Activated CD4-positive, alpha-beta T cell treated with anti-CD3 and anti-CD28 coated beads, Interleukin-2, amount 10 ng/mL, durations not matched to agents 7 days and 5 days (primary cell): Measurements from ENCODE around the gene JCHAIN. TPM values are rescaled to one million over a fixed set of nuclear protein-coding genes. Genes with fewer than 3 reads are reported as not detected.
A peak's percentile ranks its signal among the peaks of the same experiment; 100 is the strongest.

ENCODE experiments used
- CTCF ChIA-PET: fragments of 350-600 bp; sonication (Branson Sonifier 250); formaldehyde crosslinking; loops from one replicate; lab custom pipeline; 2021; ENCODE audit warnings: antibody characterized with exemption; lab: Charles Lee
- POLR2A ChIA-PET: fragments of 350-600 bp; sonication (Branson Sonifier 250); formaldehyde crosslinking; loops from one replicate; lab custom pipeline; 2021; ENCODE audit warnings: antibody characterized with exemption; lab: Charles Lee
- DNase-seq: peaks from one replicate; pipeline ENCODE4 v3.0.0-alpha.2; 2020
- H3K27ac Mint-ChIP-seq: one replicate; pipeline ENCODE4 v1.8.0; 2021; ENCODE audit warnings: mild to moderate bottlenecking, moderate library complexity, mixed read lengths
- H3K27me3 Mint-ChIP-seq: one replicate; pipeline ENCODE4 v1.8.0; 2021; ENCODE audit warnings: mixed read lengths
- H3K36me3 Mint-ChIP-seq: one replicate; pipeline ENCODE4 v1.8.0; 2021; ENCODE audit warnings: low read depth, mixed read lengths
- H3K4me1 Mint-ChIP-seq: one replicate; pipeline ENCODE4 v1.8.0; 2021; ENCODE audit warnings: mixed read lengths
- H3K4me3 Mint-ChIP-seq: one replicate; pipeline ENCODE4 v1.8.0; 2021; ENCODE audit warnings: mild to moderate bottlenecking, moderate library complexity, mixed read lengths
- H3K9me3 Mint-ChIP-seq: one replicate; pipeline ENCODE4 v1.8.0; 2021; ENCODE audit warnings: mixed read lengths
- total RNA-seq, 2 experiments: library from RNA; stranded (reverse); gene quantifications; one replicate each; pipeline ENCODE4 v1.2.3, GENCODE V29; 2021

The JCHAIN gene
- total RNA-seq: under 1 TPM in 1 of 2 experiments, not detected in 1; 0.23 TPM

DNA sequence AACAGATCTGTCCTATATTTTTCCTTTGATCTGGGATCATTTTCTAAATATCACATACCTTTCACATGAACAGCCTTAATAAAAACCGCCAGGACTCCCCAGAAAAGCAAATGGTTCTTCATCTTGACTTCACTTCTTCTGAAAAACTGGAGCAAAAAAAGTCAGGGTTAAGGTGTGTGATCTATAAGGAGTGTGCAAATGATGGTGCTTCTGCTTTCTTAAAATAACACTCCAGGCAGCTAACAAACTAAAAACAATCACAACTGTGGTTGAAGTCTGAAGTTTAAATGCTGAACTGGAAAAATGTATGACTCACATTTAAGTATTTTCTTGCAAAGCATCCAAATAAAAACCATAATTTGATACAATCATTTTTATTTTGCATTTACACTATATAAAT is at the start of gene JCHAIN:
TSS of gene JCHAIN (minus strand) at position 140 of the 400 bp plus-strand sequence. CDS start at position 122, 18 bp downstream.
- H3K9me3 Mint-ChIP-seq: no peaks in the 10 kb centered on the region
- no peak within 1 kb of the TSS for H3K4me3 Mint-ChIP-seq
- peaks cover 18% of the 10 kb centered on the region for H3K27me3 Mint-ChIP-seq
- no peak within 1 kb of the TSS for H3K27ac Mint-ChIP-seq
- DNase-seq: no peak
- H3K4me1 Mint-ChIP-seq: peaks cover 18% of the 10 kb centered on the region
- ChIA-PET CTCF (no interaction called here), POLR2A (no interaction called here)
- H3K36me3 Mint-ChIP-seq: no peaks in the 10 kb centered on the region

DNA sequence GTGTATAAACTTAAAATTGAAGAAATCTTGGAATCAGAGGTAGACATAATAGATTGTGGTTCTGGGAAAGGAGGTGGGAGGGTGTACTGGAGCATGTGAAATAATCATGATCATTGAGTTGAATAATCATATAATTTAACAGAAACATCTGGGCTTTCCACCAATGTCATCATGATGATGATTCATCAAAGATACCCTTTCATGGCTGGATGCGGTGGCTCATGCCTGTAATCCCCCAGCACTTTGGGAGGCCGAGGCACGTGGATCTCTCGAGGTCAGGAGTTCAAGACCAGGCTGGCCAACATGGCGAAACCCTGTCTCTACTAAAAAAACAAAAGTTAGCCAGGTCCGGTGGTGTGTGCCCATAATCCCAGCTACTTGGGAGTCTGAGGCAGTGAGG is 48.8 kb upstream of the JCHAIN start:
- Mint-ChIP-seq H3K36me3 (no peaks in the 10 kb centered on the region), H3K4me1 (peaks cover 35% of the 10 kb centered on the region), H3K9me3 (no peaks in the 10 kb centered on the region), H3K4me3 (no peak overlapping the region), H3K27me3 (no peaks in the 10 kb centered on the region), H3K27ac (no peak overlapping the region)
- DNase-seq: no peak
- POLR2A ChIA-PET: no interaction called here
- CTCF ChIA-PET: interaction anchor here (1.0 to 1.4 kb wide), 2 partner anchors 11 to 21 kb away, joined by 3 to 5 read pairs; no protein-coding TSS in a partner anchor

- H3K4me1 Mint-ChIP-seq: peaks cover 37% of the 10 kb centered on the region
- DNase-seq: no peak
- no peak overlapping the region for H3K4me3 Mint-ChIP-seq
- ChIA-PET CTCF (no interaction called here), POLR2A (no interaction called here)
- H3K27ac Mint-ChIP-seq: no peak overlapping the region
- no peaks in the 10 kb centered on the region for H3K9me3 Mint-ChIP-seq
- H3K27me3 Mint-ChIP-seq: no peaks in the 10 kb centered on the region
- H3K36me3 Mint-ChIP-seq: no peaks in the 10 kb centered on the region
Measured at GRCh38 chr4:70714079-70714887, 48.0 kb upstream of the JCHAIN start.

DNA sequence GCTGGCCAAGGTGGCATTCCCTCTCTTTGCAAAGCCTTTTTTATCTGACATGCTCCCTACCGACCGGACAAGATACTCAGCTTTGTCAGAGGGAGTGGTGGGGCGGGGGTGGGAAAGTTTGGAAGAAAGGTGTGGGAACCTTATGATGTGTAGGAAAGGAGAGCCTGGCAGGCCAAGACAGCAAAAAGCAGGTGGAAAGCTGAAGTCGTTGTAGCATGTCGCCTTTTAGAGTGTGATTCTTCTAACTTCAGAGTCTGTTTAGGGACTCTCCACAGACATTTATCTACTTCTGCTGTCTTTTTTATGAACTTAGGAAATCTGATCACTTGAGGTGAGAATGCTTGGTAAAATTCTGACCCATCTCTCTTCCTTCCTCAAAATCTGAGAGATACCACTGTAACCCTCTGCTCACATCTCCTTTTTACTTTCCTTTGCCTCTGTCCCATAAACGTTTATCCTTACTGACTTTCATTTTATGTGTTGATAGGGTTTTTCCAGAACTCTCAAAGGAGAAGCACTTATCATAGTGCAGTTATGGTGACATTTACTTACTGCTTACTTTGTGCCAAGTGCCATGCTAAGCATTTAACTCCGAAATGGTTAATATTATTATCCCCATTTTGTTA is 47.3 kb upstream of the JCHAIN start:
- no peak overlapping the region for H3K27ac Mint-ChIP-seq
- CTCF ChIA-PET: interaction anchor here (1.3 kb wide), 1 partner anchor 10 kb away, joined by 4 read pairs; no protein-coding TSS in a partner anchor
- no peaks in the 10 kb centered on the region for H3K27me3 Mint-ChIP-seq
- POLR2A ChIA-PET: no interaction called here
- no peaks in the 10 kb centered on the region for H3K9me3 Mint-ChIP-seq
- H3K4me3 Mint-ChIP-seq: no peak overlapping the region
- peaks cover 38% of the 10 kb centered on the region for H3K4me1 Mint-ChIP-seq
- DNase-seq: no peak
- H3K36me3 Mint-ChIP-seq: no peaks in the 10 kb centered on the region

- Mint-ChIP-seq H3K4me3 (no peak overlapping the region), H3K27me3 (no peaks in the 10 kb centered on the region), H3K4me1 (peaks cover 38% of the 10 kb centered on the region), H3K36me3 (no peaks in the 10 kb centered on the region), H3K9me3 (no peaks in the 10 kb centered on the region), H3K27ac (no peak overlapping the region)
- CTCF ChIA-PET: interaction anchor here (1.3 kb wide), 1 partner anchor 9 kb away, joined by 4 read pairs; no protein-coding TSS in a partner anchor
- POLR2A ChIA-PET: no interaction called here
- no peak for DNase-seq
Measured at GRCh38 chr4:70712604-70713452, 46.5 kb upstream of the JCHAIN start.

DNA sequence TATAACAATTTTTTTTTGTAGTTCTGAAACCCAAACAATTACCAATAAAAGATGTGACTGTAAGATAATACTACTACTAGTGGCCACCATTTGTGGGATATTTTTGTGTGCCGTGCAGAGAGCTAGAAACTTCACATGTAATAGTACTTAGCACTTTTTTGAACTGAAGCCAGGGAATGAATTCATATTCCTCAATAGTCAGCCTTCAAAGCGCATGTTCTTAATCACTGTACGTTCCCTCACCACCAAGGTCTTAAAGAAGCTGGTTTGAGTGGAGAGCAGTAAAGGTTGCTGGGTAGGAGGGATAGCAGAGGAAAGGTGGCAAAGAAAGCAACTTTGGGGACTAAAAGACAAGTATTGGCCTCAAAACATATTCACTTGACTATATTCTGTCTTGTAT is 45.8 kb upstream of the JCHAIN start:
- Mint-ChIP-seq H3K27ac (no peak overlapping the region), H3K27me3 (no peaks in the 10 kb centered on the region), H3K4me1 (peaks cover 36% of the 10 kb centered on the region), H3K4me3 (no peak overlapping the region), H3K9me3 (no peaks in the 10 kb centered on the region), H3K36me3 (no peaks in the 10 kb centered on the region)
- ChIA-PET POLR2A (no interaction called here), CTCF (interaction anchor here (1.3 kb wide), 1 partner anchor 8 kb away, joined by 4 read pairs; no protein-coding TSS in a partner anchor)
- DNase-seq: no peak

GRCh38 chr4:70711599-70711998 is 45.3 kb upstream of the JCHAIN start:
- H3K36me3 Mint-ChIP-seq: no peaks in the 10 kb centered on the region
- DNase-seq: no peak
- no peak overlapping the region for H3K4me3 Mint-ChIP-seq
- H3K27ac Mint-ChIP-seq: peak overlapping the region; percentile 0
- peaks cover 42% of the 10 kb centered on the region for H3K4me1 Mint-ChIP-seq
- CTCF ChIA-PET: no interaction called here
- H3K9me3 Mint-ChIP-seq: no peaks in the 10 kb centered on the region
- POLR2A ChIA-PET: no interaction called here
- H3K27me3 Mint-ChIP-seq: no peaks in the 10 kb centered on the region

GRCh38 chr4:70709611-70710205 is 43.4 kb upstream of the JCHAIN start:
- Mint-ChIP-seq H3K4me3 (no peak overlapping the region), H3K4me1 (peaks cover 49% of the 10 kb centered on the region)

DNA sequence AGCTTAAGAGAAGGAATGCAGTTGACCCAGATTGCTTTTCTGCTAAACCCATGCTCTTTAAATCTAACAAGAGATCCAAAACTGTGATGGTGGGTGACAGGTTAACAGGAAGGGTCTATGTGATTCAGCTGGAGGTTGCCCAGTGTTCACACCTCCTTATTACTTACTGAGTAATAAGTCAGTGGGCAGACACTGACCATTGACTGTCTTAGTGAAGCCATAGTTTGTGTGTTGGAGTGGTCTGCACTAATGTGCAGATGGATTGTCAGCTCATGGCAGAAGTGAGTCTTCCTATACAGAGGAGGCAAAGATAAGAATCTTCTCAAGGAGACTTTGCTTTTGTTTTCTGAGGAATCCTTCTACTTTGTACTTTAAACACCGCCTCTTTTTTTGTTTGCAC is 40.2 kb upstream of the JCHAIN start:
- Mint-ChIP-seq H3K36me3 (no peaks in the 10 kb centered on the region), H3K9me3 (no peaks in the 10 kb centered on the region), H3K27me3 (no peaks in the 10 kb centered on the region), H3K4me3 (peak overlapping the region; percentile 80), H3K4me1 (peaks cover 39% of the 10 kb centered on the region), H3K27ac (peak overlapping the region; percentile 19)
- CTCF ChIA-PET: interaction anchor here (0.9 to 2.4 kb wide), 5 partner anchors 12 to 35 kb away, joined by 3 to 7 read pairs (median 6); partner anchors contain the start of gene UTP3
- POLR2A ChIA-PET: no interaction called here
- DNase-seq: no peak

More at GRCh38 chr4:70709611-70710205, 43.4 kb upstream of the JCHAIN start:
- Mint-ChIP-seq H3K36me3 (no peaks in the 10 kb centered on the region), H3K27ac (no peak overlapping the region), H3K27me3 (no peaks in the 10 kb centered on the region), H3K9me3 (no peaks in the 10 kb centered on the region)
- ChIA-PET POLR2A (interaction anchor here (0.7 kb wide), 1 partner anchor 17 kb away, joined by 3 read pairs; no protein-coding TSS in a partner anchor), CTCF (interaction anchor here (1.2 kb wide), 1 partner anchor 74 kb away, joined by 3 read pairs; no protein-coding TSS in a partner anchor)
- DNase-seq: no peak

DNA sequence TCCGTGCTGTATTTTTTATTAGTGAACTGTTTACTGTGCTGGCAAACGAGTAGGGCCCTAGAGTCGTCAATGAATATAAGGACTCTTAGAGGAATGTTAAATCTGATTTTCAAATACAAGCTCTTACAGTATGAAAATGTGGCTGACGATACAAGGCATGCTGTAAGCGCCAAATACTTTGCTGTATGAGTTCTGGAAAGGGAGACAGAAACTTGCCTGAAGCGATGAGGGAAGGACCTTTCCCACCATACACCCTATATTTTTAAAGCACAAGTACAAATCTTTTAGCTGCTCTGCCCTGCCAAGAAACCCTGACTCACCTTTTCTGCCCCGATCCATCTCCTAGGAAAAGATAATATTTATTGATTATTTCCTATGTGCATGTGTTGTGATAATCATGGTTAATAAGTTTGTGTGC is 39.7 kb upstream of the JCHAIN start:
- no peaks in the 10 kb centered on the region for H3K9me3 Mint-ChIP-seq
- DNase-seq: no peak
- POLR2A ChIA-PET: interaction anchor here (0.6 kb wide), 1 partner anchor 94 kb away, joined by 5 read pairs; no protein-coding TSS in a partner anchor
- no peaks in the 10 kb centered on the region for H3K27me3 Mint-ChIP-seq
- H3K4me3 Mint-ChIP-seq: peak overlapping the region; percentile 80
- H3K27ac Mint-ChIP-seq: peak overlapping the region; percentile 71
- peaks cover 36% of the 10 kb centered on the region for H3K4me1 Mint-ChIP-seq
- CTCF ChIA-PET: interaction anchor here (0.9 to 2.4 kb wide), 6 partner anchors 13 to 35 kb away, joined by 3 to 7 read pairs (median 6); partner anchors contain the start of gene UTP3
- no peaks in the 10 kb centered on the region for H3K36me3 Mint-ChIP-seq

DNA sequence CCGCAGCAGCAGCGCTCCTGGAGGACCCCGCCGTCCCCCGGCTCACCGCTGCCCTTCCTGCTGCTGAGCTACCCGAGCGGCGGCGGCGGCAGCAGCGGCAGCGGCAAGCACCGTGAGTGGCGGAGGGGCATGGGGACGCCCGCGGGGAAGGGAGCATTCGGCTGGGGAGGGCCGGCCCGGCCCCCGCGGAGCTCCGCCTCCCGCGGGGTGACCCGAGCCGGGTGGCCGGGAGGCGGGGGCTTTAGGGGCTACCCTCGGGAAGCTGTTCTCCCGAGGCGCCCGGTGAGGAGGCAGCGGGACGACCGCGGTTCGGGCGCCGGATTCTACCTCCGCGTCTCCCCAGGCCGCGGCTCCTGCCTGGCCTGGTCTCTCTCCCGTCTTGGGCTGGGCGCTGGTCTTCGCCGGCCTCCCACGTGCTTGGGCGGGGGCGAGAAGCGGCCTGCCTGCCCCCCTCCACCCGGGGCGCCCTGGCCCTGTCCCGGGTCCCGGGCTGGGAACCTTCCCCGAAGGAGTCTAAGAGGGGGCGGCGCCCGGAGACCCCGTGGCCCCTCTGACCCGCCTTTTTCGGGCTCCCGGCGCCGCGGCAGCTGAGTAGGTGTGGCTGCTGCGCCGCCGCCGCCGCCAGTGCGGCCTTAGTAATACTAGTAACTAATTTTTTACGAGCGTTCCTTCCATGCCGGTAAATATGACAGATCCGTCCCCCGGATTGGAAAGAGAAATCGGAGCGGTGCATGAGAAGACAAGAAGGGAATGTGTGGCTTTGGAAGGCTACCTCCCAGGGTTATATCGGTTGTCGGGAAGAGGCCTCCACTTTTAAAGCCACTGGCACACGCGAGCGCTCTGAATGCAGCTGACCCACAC is 39.1 kb upstream of the JCHAIN start:
- DNase-seq: peak; percentile 66
- H3K9me3 Mint-ChIP-seq: no peaks in the 10 kb centered on the region
- H3K27ac Mint-ChIP-seq: peak overlapping the region; percentile 71
- peak overlapping the region; percentile 80 for H3K4me3 Mint-ChIP-seq
- peaks cover 36% of the 10 kb centered on the region for H3K4me1 Mint-ChIP-seq
- ChIA-PET POLR2A (interaction anchor here (0.6 to 1.1 kb wide), 2 partner anchors 16 to 95 kb away, joined by 4 to 5 read pairs; no protein-coding TSS in a partner anchor), CTCF (interaction anchor here (0.9 to 2.4 kb wide), 9 partner anchors 12 to 57 kb away, joined by 3 to 12 read pairs (median 6); partner anchors contain the start of gene UTP3)
- no peaks in the 10 kb centered on the region for H3K36me3 Mint-ChIP-seq
- H3K27me3 Mint-ChIP-seq: no peaks in the 10 kb centered on the region
